Upper lobe of right lung (tissue), 1 donor: ENCODE results near the gene B4GALNT3. TPM values are rescaled to one million over a fixed set of nuclear protein-coding genes. Genes with fewer than 3 reads are reported as not detected.

ENCODE experiments used
- ATAC-seq: fragments of 200-7000 bp; cut with Tn5 transposase; one replicate; pipeline ENCODE4 v1.9.1; 2020; ENCODE audit warnings: mild to moderate bottlenecking, moderate library complexity
- DNase-seq: peaks from one replicate; pipeline ENCODE4 v3.0.0-alpha.2; 2020
- H3K27ac ChIP-seq: fragments of 200-600 bp; one replicate; pipeline ENCODE4 v1.8.0; 2022
- H3K27me3 ChIP-seq: fragments of 200-600 bp; one replicate; pipeline ENCODE4 v1.8.0; 2022; ENCODE audit warnings: mild to moderate bottlenecking
- H3K36me3 ChIP-seq: fragments of 200-600 bp; one replicate; pipeline ENCODE4 v1.8.0; 2022
- H3K4me1 ChIP-seq: fragments of 200-600 bp; one replicate; pipeline ENCODE4 v1.8.0; 2022
- H3K4me3 ChIP-seq: fragments of 200-600 bp; one replicate; pipeline ENCODE4 v1.8.0; 2022; ENCODE audit warnings: mild to moderate bottlenecking
- H3K9me3 ChIP-seq: fragments of 200-600 bp; one replicate; pipeline ENCODE4 v1.8.0; 2022
- CTCF ChIP-seq: fragments of 200-600 bp; IDR thresholded peaks from one replicate; pipeline ENCODE4 v1.8.0; 2022; ENCODE audit warnings: antibody characterized with exemption
- intact Hi-C: fragments of 100-400 bp; cut with DNase I; formaldehyde crosslinking; loops from one replicate; pipeline ENCODE4 v1.11.0; 2022
- total RNA-seq: library from RNA; stranded (reverse); fragmentation: NEBNext Ultra II Directional; extraction: Animal tissue kit (Norgen Biotek cat#: 25700); gene quantifications from one replicate; pipeline ENCODE4 v1.2.1, GENCODE V29; 2021
- donor health status: DM: no; HTN: yes; CAD: no; lungs with severe emphysema.

B4GALNT3 gene
- total RNA-seq, 1 donor from 2014 or later, result 14.0 TPM

DNA sequence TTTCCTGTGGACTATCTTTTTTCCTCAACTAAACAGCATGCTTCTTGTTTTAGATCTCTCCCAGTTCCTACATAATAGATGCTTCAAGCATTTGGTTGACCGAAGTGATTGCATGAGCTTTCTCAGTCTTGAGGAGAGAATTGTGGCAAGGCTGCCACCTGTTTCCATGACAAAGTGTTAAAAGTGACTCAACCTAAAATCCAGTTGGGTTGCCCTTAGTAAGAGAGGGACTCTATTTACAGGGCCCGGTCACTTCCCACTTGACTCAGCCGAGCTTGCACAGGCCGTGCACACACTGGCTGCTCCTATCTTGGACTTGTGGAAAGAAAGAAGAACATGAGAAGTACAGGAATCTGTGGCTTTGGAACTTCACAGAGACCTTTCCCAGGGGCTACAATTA, 2.1 kb upstream of the B4GALNT3 start:
- peaks cover 6% of the 10 kb centered on the region for H3K4me1 ChIP-seq
- peaks cover 24% of the 10 kb centered on the region for H3K27me3 ChIP-seq
- H3K9me3 ChIP-seq, result no peaks in the 10 kb centered on the region
- DNase-seq (no peak), ATAC-seq (no peak)
- no peak overlapping the region for H3K4me3 ChIP-seq
- intact Hi-C loops, result no loop called here
- no peaks in the 10 kb centered on the region for H3K36me3 ChIP-seq
- TF ChIP-seq CTCF, result no peak
- no peak overlapping the region for H3K27ac ChIP-seq

DNA sequence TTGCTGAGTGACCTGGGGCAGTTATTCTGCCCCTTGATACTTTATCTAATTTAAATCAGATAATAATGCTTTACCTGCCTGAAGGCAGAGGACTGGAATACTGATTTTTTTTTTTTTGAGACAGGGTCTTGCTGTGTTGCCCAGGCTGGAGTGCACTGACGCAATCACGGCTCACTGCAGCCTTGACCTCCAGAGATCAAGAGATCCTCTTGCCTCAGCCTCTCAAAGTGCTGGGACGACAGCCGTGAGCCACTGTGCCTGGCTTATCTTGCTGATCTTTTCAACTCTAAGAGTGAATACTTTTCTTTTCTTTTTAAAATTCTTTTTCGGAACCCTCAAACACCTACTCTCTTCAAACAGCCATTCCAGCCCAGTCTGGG, 699 bp upstream of the B4GALNT3 start:
- Histone ChIP-seq H3K27me3 (peaks cover 24% of the 10 kb centered on the region), H3K4me3 (peak overlapping the region; percentile 55), H3K36me3 (no peaks in the 10 kb centered on the region), H3K9me3 (no peaks in the 10 kb centered on the region), H3K27ac (peak overlapping the region; percentile 60), H3K4me1 (peaks cover 6% of the 10 kb centered on the region)
- ATAC-seq (no peak), DNase-seq (no peak)
- no peak for TF ChIP-seq CTCF
- intact Hi-C loops, result no loop called here

DNA sequence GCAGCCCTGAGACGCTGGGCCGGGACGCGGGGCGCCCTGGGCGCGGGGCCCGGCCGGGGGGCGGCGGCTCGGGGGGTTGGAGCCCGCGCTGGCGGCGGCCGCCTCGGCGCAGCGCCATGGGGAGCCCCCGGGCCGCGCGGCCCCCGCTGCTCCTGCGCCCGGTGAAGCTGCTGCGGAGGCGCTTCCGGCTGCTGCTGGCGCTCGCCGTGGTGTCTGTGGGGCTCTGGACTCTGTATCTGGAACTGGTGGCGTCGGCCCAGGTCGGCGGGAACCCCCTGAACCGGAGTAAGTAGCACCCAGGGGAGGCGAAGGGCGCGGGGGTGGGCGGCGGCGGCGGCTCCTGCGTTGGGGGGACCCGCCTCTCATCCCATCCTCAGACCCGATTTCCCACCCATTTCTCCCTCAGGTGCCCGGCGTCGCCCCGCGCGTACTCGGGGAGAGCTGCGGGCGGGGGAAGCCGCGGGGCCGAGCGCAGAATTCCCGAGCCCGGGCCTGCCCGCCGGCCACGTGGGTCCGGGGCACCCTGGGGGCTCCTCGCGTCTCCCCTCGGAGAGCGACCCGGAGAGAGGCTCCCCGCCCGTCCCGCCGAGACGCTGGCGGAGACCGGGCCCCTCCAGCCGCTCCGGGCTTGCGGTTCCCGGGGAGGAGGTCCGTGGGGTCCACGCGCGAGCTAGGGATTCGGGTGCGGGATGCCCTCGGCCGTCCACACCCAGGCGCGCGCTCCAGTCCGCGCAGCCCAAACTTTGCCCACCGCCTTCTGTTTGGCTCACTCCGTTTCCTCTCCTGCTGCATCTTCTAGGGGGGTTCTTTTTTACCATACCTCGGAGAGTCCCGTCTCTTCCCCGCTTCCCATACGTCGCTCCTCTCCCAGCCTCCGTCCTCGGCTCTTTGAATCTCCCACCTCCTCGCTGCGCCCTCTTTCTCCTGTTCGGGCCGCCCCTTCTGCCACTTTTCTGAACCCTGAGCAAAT, 807 bp downstream of the B4GALNT3 start:
- intact Hi-C loops, result no loop called here
- Histone ChIP-seq H3K27ac (no peak overlapping the region), H3K36me3 (no peaks in the 10 kb centered on the region), H3K4me3 (peak overlapping the region; percentile 55), H3K9me3 (no peaks in the 10 kb centered on the region), H3K4me1 (peaks cover 6% of the 10 kb centered on the region), H3K27me3 (peaks cover 24% of the 10 kb centered on the region)
- TF ChIP-seq CTCF, result no peak
- DNase-seq (peak; percentile 74), ATAC-seq (peak; percentile 2)

DNA sequence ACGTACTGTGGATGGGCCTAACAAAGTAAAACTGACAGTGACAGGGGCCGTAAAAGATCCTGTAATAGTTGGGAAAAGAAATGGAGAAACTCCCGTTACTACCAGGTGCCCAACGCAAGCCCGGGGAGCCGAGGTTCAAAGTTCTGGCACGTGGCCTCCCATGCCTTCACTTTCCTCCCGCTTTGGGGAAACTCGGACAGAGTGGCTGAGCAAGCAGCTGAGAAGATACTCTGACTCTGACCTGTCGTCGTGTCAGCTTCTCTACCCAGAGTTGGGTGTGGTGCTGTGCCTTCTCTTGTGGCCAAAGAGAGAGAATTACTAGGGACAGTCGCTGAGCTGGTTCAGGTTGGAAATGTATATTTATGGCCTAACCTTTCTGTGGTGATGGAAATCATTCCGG, 1.7 kb downstream of the B4GALNT3 start:
- no peak for DNase-seq
- Histone ChIP-seq H3K9me3 (no peaks in the 10 kb centered on the region), H3K4me1 (peaks cover 6% of the 10 kb centered on the region), H3K4me3 (no peak overlapping the region), H3K36me3 (no peaks in the 10 kb centered on the region), H3K27ac (no peak overlapping the region), H3K27me3 (peaks cover 24% of the 10 kb centered on the region)
- TF ChIP-seq CTCF, result no peak
- intact Hi-C loops, result no loop called here
- no peak for ATAC-seq

DNA sequence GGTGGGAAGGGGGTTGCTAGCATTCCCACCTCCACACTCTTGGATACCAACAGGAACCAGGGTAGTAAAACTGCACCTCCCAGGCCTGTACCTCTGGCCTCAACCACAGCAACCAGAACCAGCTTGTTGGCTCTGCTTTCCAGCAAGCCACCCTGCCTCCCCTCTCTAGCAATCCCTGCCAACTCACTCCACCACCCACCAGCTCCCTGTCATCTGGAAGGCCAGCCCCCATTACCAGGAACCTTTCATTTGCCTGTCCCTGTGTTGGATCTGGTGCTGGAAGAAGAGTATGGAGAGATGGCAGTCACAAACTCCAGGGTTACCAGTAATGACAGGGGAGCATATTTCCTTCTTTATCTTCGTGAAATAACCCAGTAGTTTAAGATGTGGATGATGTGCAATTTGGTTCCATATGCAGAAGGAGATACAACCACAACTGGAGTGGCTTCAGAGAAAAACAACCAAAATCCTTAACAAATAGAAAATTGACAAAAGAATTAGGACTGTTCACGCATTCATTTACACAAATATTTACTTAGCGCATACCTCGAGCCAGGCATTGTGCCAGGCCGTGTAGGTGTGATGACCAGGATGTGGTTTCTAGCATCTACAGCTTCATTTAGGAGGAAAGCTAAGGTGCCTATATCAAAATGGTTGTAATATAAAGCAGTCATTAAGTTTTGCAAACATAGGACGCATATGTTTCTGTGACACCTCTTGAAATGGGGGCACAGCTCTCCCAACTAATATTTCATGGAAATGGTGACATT, 3.4 kb downstream of the B4GALNT3 start:
- H3K4me1 ChIP-seq, result peaks cover 6% of the 10 kb centered on the region
- no peak overlapping the region for H3K27ac ChIP-seq
- no peak overlapping the region for H3K4me3 ChIP-seq
- no peaks in the 10 kb centered on the region for H3K36me3 ChIP-seq
- peak; percentile 66 for DNase-seq
- no peaks in the 10 kb centered on the region for H3K9me3 ChIP-seq
- no peak for TF ChIP-seq CTCF
- ATAC-seq, result no peak
- intact Hi-C loops, result no loop called here
- H3K27me3 ChIP-seq, result peaks cover 24% of the 10 kb centered on the region
